Gastroesophageal sphincter (tissue), 4 donors: ENCODE results near the gene NEDD9. TPM values are rescaled to one million over a fixed set of nuclear protein-coding genes. Genes with fewer than 3 reads are reported as not detected.
A peak's percentile ranks its signal among the peaks of the same experiment; 100 is the strongest.

Experiments
- ATAC-seq: fragments of 150-250 bp; one replicate; pipeline ENCODE4 v1.9.1; 2016; ENCODE audit warnings: mild to moderate bottlenecking, moderate library complexity
- H3K27ac ChIP-seq, 4 donors: fragments of 200-600 bp; sonication (generic) in 3 of 4; 1 replicate in 3 of 4; 2 replicates in 1 of 4; pipeline ENCODE4 v1.5.1; 2016 to 2019
- H3K27me3 ChIP-seq: fragments of 200-600 bp; sonication (generic); one replicate; pipeline ENCODE4 v1.5.1; 2019
- H3K36me3 ChIP-seq, 2 donors: fragments of 200-600 bp; sonication (generic); one replicate each; pipeline ENCODE4 v1.5.1; 2019; ENCODE audit warnings: control low read depth in 1 of 2
- H3K4me1 ChIP-seq, 3 donors: fragments of 200-600 bp; sonication (generic); 1 replicate in 2 of 3; 2 replicates in 1 of 3; pipeline ENCODE4 v1.5.1; 2016 to 2019; ENCODE audit warnings: control low read depth in 2 of 3
- H3K4me3 ChIP-seq, 2 donors: fragments of 200-600 bp; sonication (generic); one replicate each; pipeline ENCODE4 v1.5.1; 2019; ENCODE audit warnings: mild to moderate bottlenecking in 1 of 2, moderate library complexity in 1 of 2
- H3K9me3 ChIP-seq, 3 donors: fragments of 200-600 bp; sonication (generic); one replicate each; pipeline ENCODE4 v1.5.1; 2017 to 2019; ENCODE audit warnings: control low read depth in 2 of 3
- EP300 ChIP-seq: sonication (generic); formaldehyde crosslinking; IDR thresholded peaks from one replicate; pipeline ENCODE4 v1.6.1; 2017; ENCODE audit warnings: antibody characterized with exemption, mild to moderate bottlenecking
- POLR2A ChIP-seq, 2 donors: fragments of 450-650 bp; IDR thresholded peaks; one replicate each; pipeline ENCODE4 v1.6.1; 2017; ENCODE audit warnings: antibody characterized with exemption in 2 of 2, mild to moderate bottlenecking in 2 of 2, moderate library complexity in 1 of 2
- POLR2AphosphoS5 ChIP-seq: sonication (generic); formaldehyde crosslinking; IDR thresholded peaks from one replicate; pipeline ENCODE4 v1.6.1; 2017; ENCODE audit warnings: antibody characterized with exemption
- WGBS, 2 donors: methylation state at CpG; one replicate each; pipeline ENCODE4 v1.1.5; 2018; ENCODE audit warnings: low coverage in 1 of 2; 5-methylcytosine and 5-hydroxymethylcytosine counted together
- total RNA-seq, 4 donors: library from RNA; depleted of rRNA; stranded (reverse); fragments of >200 nt; gene quantifications; one replicate each; pipeline ENCODE4 v1.1.0, GENCODE V29; 2016
- TF ChIP-seq, protein P1 (sequence below), 4 experiments: fragments of 200-600 bp in 2 of 4; fragments of 450-650 bp in 2 of 4; sonication (generic) in 1 of 4; IDR thresholded peaks; one replicate each; pipeline ENCODE4 v1.5.1; 2017 to 2019; ENCODE audit warnings: antibody characterized with exemption in 4 of 4, mild to moderate bottlenecking in 2 of 4, moderate library complexity in 2 of 4

NEDD9 gene
- total RNA-seq, 4 donors from 2014 or later, result 13.1 to 42.7 (median 26.7) TPM

- H3K27ac ChIP-seq, result no peak overlapping the region
- 84 to 95% methylated on average over 16 to 17 of the region's 19 CpGs for WGBS, 2 donors
- no peaks in the 10 kb centered on the region for H3K27me3 ChIP-seq
- TF ChIP-seq, protein P1, sequence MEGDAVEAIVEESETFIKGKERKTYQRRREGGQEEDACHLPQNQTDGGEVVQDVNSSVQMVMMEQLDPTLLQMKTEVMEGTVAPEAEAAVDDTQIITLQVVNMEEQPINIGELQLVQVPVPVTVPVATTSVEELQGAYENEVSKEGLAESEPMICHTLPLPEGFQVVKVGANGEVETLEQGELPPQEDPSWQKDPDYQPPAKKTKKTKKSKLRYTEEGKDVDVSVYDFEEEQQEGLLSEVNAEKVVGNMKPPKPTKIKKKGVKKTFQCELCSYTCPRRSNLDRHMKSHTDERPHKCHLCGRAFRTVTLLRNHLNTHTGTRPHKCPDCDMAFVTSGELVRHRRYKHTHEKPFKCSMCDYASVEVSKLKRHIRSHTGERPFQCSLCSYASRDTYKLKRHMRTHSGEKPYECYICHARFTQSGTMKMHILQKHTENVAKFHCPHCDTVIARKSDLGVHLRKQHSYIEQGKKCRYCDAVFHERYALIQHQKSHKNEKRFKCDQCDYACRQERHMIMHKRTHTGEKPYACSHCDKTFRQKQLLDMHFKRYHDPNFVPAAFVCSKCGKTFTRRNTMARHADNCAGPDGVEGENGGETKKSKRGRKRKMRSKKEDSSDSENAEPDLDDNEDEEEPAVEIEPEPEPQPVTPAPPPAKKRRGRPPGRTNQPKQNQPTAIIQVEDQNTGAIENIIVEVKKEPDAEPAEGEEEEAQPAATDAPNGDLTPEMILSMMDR (IDR thresholded peaks at IDR 0.05), result no peak
- TF ChIP-seq POLR2A (IDR thresholded peaks at IDR 0.05), result no peak
- no peak for TF ChIP-seq POLR2AphosphoS5
- TF ChIP-seq EP300, result no peak
- H3K4me1 ChIP-seq, result peaks cover 0 to 14% (median 0%) of the 10 kb centered on the region in 3 donors
- H3K36me3 ChIP-seq, result no peaks in the 10 kb centered on the region
- no peak for ATAC-seq
- no peaks in the 10 kb centered on the region for H3K9me3 ChIP-seq
- no peak overlapping the region for H3K4me3 ChIP-seq
These were observed 41.1 kb upstream of the NEDD9 start for GRCh38 chr6:11273406-11274065.

- no peak for TF ChIP-seq EP300
- TF ChIP-seq, protein P1 (IDR thresholded peaks at IDR 0.05), result no peak
- TF ChIP-seq POLR2AphosphoS5, result no peak
- TF ChIP-seq POLR2A (IDR thresholded peaks at IDR 0.05), result no peak
- ATAC-seq, result no peak
- WGBS, 2 donors, result 62 to 63% methylated on average over 9 to 11 of the region's 11 CpGs
- Histone ChIP-seq H3K9me3 (no peaks in the 10 kb centered on the region), H3K36me3 (no peaks in the 10 kb centered on the region), H3K27me3 (no peaks in the 10 kb centered on the region), H3K4me3 (no peak overlapping the region), H3K27ac (no peak overlapping the region), H3K4me1 (peaks cover 0 to 11% (median 0%) of the 10 kb centered on the region in 3 donors)
These were observed 40.2 kb upstream of the NEDD9 start for GRCh38 chr6:11272491-11273192.

DNA sequence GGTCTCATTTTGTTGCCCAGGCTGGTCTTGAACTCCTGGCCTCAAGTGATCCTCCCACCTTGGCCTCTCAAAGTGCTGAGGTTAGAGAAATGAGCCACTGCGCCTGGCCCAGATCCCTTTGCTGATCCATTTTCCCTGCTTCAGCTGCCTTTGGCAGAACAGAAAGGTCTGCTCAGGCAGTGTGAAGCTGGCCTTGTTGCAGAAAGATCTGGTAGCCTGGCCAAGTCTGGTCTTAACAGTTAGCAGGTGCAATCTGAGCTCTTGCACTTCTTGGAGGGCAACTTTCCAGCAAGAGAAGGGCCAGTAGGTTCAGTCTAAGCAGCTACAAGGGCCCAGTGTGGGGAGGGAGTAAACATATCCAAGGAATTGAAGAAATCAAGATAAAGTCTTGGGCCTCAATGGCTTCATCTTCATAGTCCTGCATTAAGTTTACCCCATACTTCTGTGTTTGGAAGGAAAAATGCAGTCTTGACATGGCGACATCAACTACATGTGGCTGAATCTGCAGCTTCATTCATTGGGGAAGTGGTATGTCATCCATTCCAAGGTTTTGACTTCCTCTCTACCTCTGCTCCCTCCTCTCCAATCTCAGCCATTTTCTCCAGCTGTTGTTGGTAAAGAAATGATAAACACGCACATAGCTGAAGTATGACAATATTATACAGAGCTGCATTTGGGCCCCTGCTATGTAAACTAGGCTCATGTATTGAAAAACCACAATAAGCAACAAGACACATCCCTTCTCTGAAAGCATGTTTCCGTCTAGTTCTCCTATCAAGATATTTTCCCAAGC, 39.0 kb upstream of the NEDD9 start:
- H3K27ac ChIP-seq, result no peak overlapping the region
- H3K27me3 ChIP-seq, result no peaks in the 10 kb centered on the region
- no peak for TF ChIP-seq POLR2AphosphoS5
- TF ChIP-seq, protein P1 (IDR thresholded peaks at IDR 0.05), result no peak
- no peak for TF ChIP-seq POLR2A (IDR thresholded peaks at IDR 0.05)
- TF ChIP-seq EP300, result no peak
- H3K4me3 ChIP-seq, result no peak overlapping the region
- peak; percentile 70 for ATAC-seq
- H3K36me3 ChIP-seq, result no peaks in the 10 kb centered on the region
- no peaks in the 10 kb centered on the region for H3K9me3 ChIP-seq
- 72 to 85% methylated on average over 3 to 4 of the region's 4 CpGs for WGBS, 2 donors
- no peaks in the 10 kb centered on the region for H3K4me1 ChIP-seq

DNA sequence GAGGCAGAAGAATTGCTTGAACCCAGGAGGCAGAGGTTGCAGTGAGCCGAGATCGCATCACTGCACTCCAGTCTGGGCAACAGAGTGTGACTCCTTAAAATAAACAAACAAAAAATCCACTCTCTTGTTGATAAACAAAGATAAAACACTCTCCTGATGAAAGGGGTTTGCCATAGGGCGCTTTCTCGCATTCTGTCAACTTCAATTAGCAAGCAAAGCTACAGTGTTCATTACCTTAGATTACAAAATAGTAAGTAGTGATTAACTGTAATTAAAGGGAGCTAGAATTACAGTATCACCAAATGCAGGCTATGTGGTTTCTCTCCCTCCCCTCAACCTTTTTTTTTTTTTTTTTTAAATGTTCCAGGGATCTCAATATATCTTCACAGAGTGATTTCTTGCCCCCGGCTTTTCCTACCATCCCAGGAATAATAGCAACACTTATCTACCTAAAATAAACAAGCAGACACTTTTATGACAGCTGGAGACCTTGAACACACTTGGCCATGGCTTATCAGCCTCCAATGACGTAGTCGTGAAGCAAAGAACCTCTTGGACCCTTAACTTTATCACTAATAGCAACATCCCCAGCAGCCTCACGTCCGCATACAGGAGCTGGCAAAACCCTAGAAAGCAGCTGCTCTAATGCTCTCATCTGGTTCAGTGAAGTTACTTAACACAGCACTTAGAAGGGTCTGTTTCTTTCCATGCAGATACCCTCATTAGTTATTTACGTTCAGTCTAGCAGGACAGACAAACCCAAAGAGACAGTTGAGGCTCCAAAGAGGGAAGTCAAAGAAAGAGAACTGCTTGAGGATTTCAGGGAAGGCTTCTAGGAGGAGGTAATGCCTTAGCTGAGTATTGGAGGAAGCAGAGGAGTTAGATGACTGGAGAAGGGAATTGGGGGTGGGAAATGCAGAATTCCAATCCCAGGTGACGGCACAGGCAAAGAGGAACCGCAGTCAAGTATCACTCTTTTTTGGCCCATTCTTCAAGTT, 37.9 kb upstream of the NEDD9 start:
- Histone ChIP-seq H3K27ac (no peak overlapping the region), H3K4me3 (no peak overlapping the region), H3K4me1 (no peaks in the 10 kb centered on the region), H3K36me3 (no peaks in the 10 kb centered on the region), H3K9me3 (no peaks in the 10 kb centered on the region), H3K27me3 (no peaks in the 10 kb centered on the region)
- TF ChIP-seq POLR2AphosphoS5 (no peak), POLR2A (IDR thresholded peaks at IDR 0.05) (no peak), EP300 (no peak)
- TF ChIP-seq, protein P1 (IDR thresholded peaks at IDR 0.05), result no peak
- 63 to 91% methylated on average over 8 to 11 of the region's 12 CpGs for WGBS, 2 donors
- no peak for ATAC-seq
